GM23338 (cell line): ENCODE results near the gene HGF. TPM values are rescaled to one million over a fixed set of nuclear protein-coding genes. Genes with fewer than 3 reads are reported as not detected.
"Not testable (repeated sequence)": the region's sequence is repeated elsewhere in the genome, so short reads cannot be mapped to it uniquely, and the experiment has no call there.

Source experiments
- ATAC-seq: fragments of 200-7000 bp; cut with Tn5 transposase; 3 replicates; pipeline ENCODE4 v1.9.1; 2020
- DNase-seq: peaks from one replicate; pipeline ENCODE4 v3.0.0-alpha.2; 2015; ENCODE audit warnings: low spot score
- H2AFZ ChIP-seq: fragments of 200-600 bp; sonication (generic); 2 replicates; pipeline ENCODE4 v1.8.0; 2016; ENCODE audit warnings: antibody characterized with exemption, mild to moderate bottlenecking, moderate library complexity
- H3F3A ChIP-seq: fragments of 200-600 bp; sonication (generic); replicated peaks from 2 replicates; pipeline ENCODE4 v1.8.0; 2017; ENCODE audit warnings: antibody characterized with exemption, mixed run types, low read depth
- H3K27ac ChIP-seq: fragments of 200-600 bp; sonication (generic); 2 replicates; pipeline ENCODE4 v1.6.1; 2016; ENCODE audit warnings: low read depth
- H3K27me3 ChIP-seq: fragments of 200-600 bp; sonication (generic); 2 replicates; pipeline ENCODE4 v1.8.0; 2016; ENCODE audit warnings: mild to moderate bottlenecking, mixed run types, moderate library complexity; ENCODE audit not compliant: insufficient read depth
- H3K36me3 ChIP-seq: fragments of 200-600 bp; sonication (generic); 2 replicates; pipeline ENCODE4 v1.8.0; 2016; ENCODE audit warnings: mild to moderate bottlenecking; ENCODE audit not compliant: insufficient read depth
- H3K4me1 ChIP-seq: fragments of 200-600 bp; sonication (generic); 2 replicates; pipeline ENCODE4 v1.8.0; 2016; ENCODE audit warnings: mild to moderate bottlenecking, moderate library complexity; ENCODE audit not compliant: insufficient read depth
- H3K4me2 ChIP-seq: fragments of 200-600 bp; sonication (generic); 2 replicates; pipeline ENCODE4 v1.7.1; 2017; ENCODE audit warnings: mixed run types
- H3K4me3 ChIP-seq: fragments of 200-600 bp; sonication (generic); 2 replicates; pipeline ENCODE4 v1.6.1; 2016; ENCODE audit warnings: mixed run types
- H3K79me2 ChIP-seq: fragments of 200-600 bp; sonication (generic); replicated peaks from 2 replicates; pipeline ENCODE4 v1.8.0; 2017; ENCODE audit warnings: mild to moderate bottlenecking; ENCODE audit not compliant: insufficient read depth
- H3K9me2 ChIP-seq: fragments of 200-600 bp; sonication (generic); 2 replicates; pipeline ENCODE4 v1.8.0; 2017; ENCODE audit not compliant: insufficient read depth
- H4K20me1 ChIP-seq: fragments of 200-600 bp; sonication (generic); replicated peaks from 2 replicates; pipeline ENCODE4 v1.8.0; 2017; ENCODE audit warnings: mild to moderate bottlenecking; ENCODE audit not compliant: insufficient read depth
- H3K27ac Mint-ChIP-seq: 2 replicates; pipeline ENCODE4 v1.8.0; 2020; ENCODE audit warnings: inconsistent platforms, mild to moderate bottlenecking, moderate library complexity, mixed read lengths
- H3K27me3 Mint-ChIP-seq: 3 replicates; pipeline ENCODE4 v1.8.0; 2022; ENCODE audit warnings: low read depth, mild to moderate bottlenecking, moderate library complexity, mixed read lengths, inconsistent platforms; ENCODE audit not compliant: insufficient read depth, poor library complexity
- H3K36me3 Mint-ChIP-seq: 3 replicates; pipeline ENCODE4 v1.8.0; 2021; ENCODE audit warnings: low read depth, mild to moderate bottlenecking, inconsistent platforms, moderate library complexity, mixed read lengths
- H3K4me1 Mint-ChIP-seq: 3 replicates; pipeline ENCODE4 v1.8.0; 2020; ENCODE audit warnings: mild to moderate bottlenecking, inconsistent platforms, mixed read lengths
- H3K4me3 Mint-ChIP-seq: 3 replicates; pipeline ENCODE4 v1.8.0; 2021; ENCODE audit warnings: moderate library complexity, mild to moderate bottlenecking, inconsistent platforms, mixed read lengths
- H3K9me3 Mint-ChIP-seq: 3 replicates; pipeline ENCODE4 v1.8.0; 2020; ENCODE audit warnings: moderate library complexity, mild to moderate bottlenecking, inconsistent platforms, mixed read lengths
- CTCF ChIP-seq, 2 experiments: fragments of 200-600 bp in 1 of 2; sonication (generic) in 1 of 2; conservative IDR thresholded peaks; 2 replicates each; pipeline versions ENCODE4 v1.5.1 to v1.6.1; 2016 to 2017; ENCODE audit warnings: antibody characterized with exemption in 2 of 2, low read depth in 2 of 2, mild to moderate bottlenecking in 2 of 2, moderate library complexity in 1 of 2
- EZH2phosphoT487 ChIP-seq: fragments of 200-600 bp; sonication (generic); IDR thresholded peaks from one replicate; pipeline ENCODE4 v1.8.1; 2018; ENCODE audit warnings: antibody characterized with exemption; ENCODE audit not compliant: unreplicated experiment
- REST ChIP-seq: IDR thresholded peaks from one replicate; pipeline ENCODE4 v1.6.1; 2018; ENCODE audit warnings: antibody characterized with exemption; ENCODE audit not compliant: unreplicated experiment
- ZNF462 ChIP-seq: fragments of 250-450 bp; sonication (Bioruptor Pico); IDR thresholded peaks from 2 replicates; pipeline ENCODE4 v1.5.0; 2020; ENCODE audit warnings: mild to moderate bottlenecking, moderate library complexity
- polyA plus RNA-seq: library from polyadenylated mRNA; unstranded; fragments of >200 nt; fragmentation: Nextera tagmentation; extraction: Ambion mirVana; gene quantifications from 2 replicates; pipeline ENCODE4 v1.2.1, GENCODE V29; 2016
- total RNA-seq: library from RNA; depleted of rRNA; stranded (reverse); fragments of >200 nt; shearing (Covaris generic); gene quantifications from 2 replicates; pipeline ENCODE4 v1.2.3, GENCODE V29; 2014

The HGF gene
- total and polyA plus RNA-seq, 2 experiments from 2014 or later, result 0.24 to 1.1 TPM

GRCh38 chr7:81725003-81725811 is 44.6 kb downstream of the HGF start (continued):
- TF ChIP-seq REST (no peak), CTCF (conservative IDR thresholded peaks at IDR 0.05; ENCODE audit: low read depth in 2 of 2) (no peak)

GRCh38 chr7:81722250-81722649 is 47.6 kb downstream of the HGF start:
- not testable (repeated sequence) for H3K9me3 Mint-ChIP-seq, H3K9me2 ChIP-seq, H3K4me3 ChIP-seq, H3K27ac Mint-ChIP-seq, H3F3A ChIP-seq, ATAC-seq, H4K20me1 ChIP-seq, H2AFZ ChIP-seq, H3K4me2 ChIP-seq, H3K4me3 Mint-ChIP-seq, H3K36me3 ChIP-seq, H3K79me2 ChIP-seq, DNase-seq, H3K4me1 ChIP-seq, H3K27me3 Mint-ChIP-seq, H3K27me3 ChIP-seq, H3K36me3 Mint-ChIP-seq, H3K27ac ChIP-seq
- peaks cover 11% of the 10 kb centered on the region for H3K4me1 Mint-ChIP-seq

- ATAC-seq, result no peak
- H3K4me1 Mint-ChIP-seq, result peaks cover 11% of the 10 kb centered on the region
- H3K36me3 Mint-ChIP-seq, result no peaks in the 10 kb centered on the region
- H3K9me3 Mint-ChIP-seq, result no peaks in the 10 kb centered on the region; the same call in 2 of the 3 replicates
- H3K9me2 ChIP-seq, result no peaks in the 10 kb centered on the region
- H3K4me3 ChIP-seq, result no peak overlapping the region
- H3K27me3 ChIP-seq, result no peaks in the 10 kb centered on the region
- no peaks in the 10 kb centered on the region for H3F3A ChIP-seq
- H3K4me3 Mint-ChIP-seq, result no peak overlapping the region
- no peak overlapping the region for H2AFZ ChIP-seq
- H3K27ac ChIP-seq, result no peak overlapping the region
- H4K20me1 ChIP-seq, result no peaks in the 10 kb centered on the region
- peaks cover 6% of the 10 kb centered on the region; the same call in 1 of the 2 replicates for H3K4me1 ChIP-seq
- H3K4me2 ChIP-seq, result no peak overlapping the region
- no peak overlapping the region; the same call in 1 of the 2 replicates for H3K27ac Mint-ChIP-seq
- no peak for DNase-seq
- H3K79me2 ChIP-seq, result no peaks in the 10 kb centered on the region
- H3K36me3 ChIP-seq, result no peaks in the 10 kb centered on the region
- no peaks in the 10 kb centered on the region for H3K27me3 Mint-ChIP-seq
- TF ChIP-seq EZH2phosphoT487 (no peak), ZNF462 (no peak)
Observed at GRCh38 chr7:81721437-81721836, 48.4 kb downstream of the HGF start.
